ENCODE data around the gene DDAH1. TPM values are rescaled to one million over a fixed set of nuclear protein-coding genes. Genes with fewer than 3 reads are reported as not detected.

The DDAH1 gene
- total and polyA plus RNA-seq, 9 donors: 3.3 to 32.3 (median 11.7) TPM

DNA sequence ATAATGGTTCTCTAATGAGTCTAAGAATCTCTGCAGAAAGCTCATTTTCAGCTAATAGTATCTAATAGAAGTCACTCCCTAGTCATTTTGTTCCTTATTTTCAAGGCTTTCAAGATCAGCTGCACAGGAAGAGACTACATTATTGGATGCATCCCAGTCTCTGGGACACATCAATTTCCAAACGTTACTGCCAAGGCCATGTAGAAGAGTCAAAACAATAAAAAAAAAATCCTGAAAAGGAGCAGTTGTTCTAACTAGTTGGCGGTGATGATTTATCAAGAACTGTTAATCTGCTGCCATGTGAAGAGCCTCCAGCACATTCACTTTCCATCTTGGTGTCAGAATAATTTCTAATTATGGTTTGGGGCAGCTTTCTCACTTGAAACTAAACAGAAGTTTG, 5.7 kb downstream of the DDAH1 start:
- 6 to 15% (median 11%) methylated on average over 2 of the region's 2 CpGs for WGBS, 3 donors
- no peak overlapping the region for H3K4me3 ChIP-seq
- H3K27me3 ChIP-seq: no peaks in the 10 kb centered on the region
- H3K9me3 ChIP-seq: no peaks in the 10 kb centered on the region
- intact Hi-C loops (cut with DNase I): no loop called here
- peaks cover 3% of the 10 kb centered on the region for H3K4me1 ChIP-seq (ENCODE audit: insufficient read depth)
- H3K27ac ChIP-seq: no peak overlapping the region
- no peaks in the 10 kb centered on the region for H3K36me3 ChIP-seq
- TF ChIP-seq POLR2A (IDR thresholded peaks at IDR 0.05) (no peak), EP300 (IDR thresholded peaks at IDR 0.05) (no peak)
- TF ChIP-seq, protein P1, sequence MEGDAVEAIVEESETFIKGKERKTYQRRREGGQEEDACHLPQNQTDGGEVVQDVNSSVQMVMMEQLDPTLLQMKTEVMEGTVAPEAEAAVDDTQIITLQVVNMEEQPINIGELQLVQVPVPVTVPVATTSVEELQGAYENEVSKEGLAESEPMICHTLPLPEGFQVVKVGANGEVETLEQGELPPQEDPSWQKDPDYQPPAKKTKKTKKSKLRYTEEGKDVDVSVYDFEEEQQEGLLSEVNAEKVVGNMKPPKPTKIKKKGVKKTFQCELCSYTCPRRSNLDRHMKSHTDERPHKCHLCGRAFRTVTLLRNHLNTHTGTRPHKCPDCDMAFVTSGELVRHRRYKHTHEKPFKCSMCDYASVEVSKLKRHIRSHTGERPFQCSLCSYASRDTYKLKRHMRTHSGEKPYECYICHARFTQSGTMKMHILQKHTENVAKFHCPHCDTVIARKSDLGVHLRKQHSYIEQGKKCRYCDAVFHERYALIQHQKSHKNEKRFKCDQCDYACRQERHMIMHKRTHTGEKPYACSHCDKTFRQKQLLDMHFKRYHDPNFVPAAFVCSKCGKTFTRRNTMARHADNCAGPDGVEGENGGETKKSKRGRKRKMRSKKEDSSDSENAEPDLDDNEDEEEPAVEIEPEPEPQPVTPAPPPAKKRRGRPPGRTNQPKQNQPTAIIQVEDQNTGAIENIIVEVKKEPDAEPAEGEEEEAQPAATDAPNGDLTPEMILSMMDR (IDR thresholded peaks at IDR 0.05): no peak
- no peak for DNase-seq

DNA sequence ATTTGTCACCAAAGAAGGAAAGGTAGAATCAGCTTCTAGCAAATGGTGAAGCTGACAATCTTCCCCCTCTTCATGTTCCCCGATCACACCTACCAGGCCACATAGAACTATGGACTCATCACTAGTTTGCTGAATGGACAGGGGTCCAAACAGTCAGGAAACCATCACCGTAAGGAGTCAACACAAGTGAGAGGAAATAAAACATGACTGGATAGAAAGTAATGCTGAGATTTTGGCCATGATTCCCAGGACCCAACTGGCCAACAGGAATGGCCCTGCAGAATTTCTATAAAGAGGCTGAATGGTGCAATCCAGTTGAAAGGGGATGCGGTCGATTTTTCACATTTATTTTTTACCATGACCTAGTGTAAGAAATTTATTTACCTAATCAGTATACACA, 10.7 kb downstream of the DDAH1 start:
- Histone ChIP-seq H3K27me3 (no peaks in the 10 kb centered on the region), H3K4me1 (ENCODE audit: insufficient read depth) (no peaks in the 10 kb centered on the region), H3K27ac (no peak overlapping the region), H3K4me3 (no peak overlapping the region), H3K36me3 (no peaks in the 10 kb centered on the region), H3K9me3 (no peaks in the 10 kb centered on the region)
- intact Hi-C loops (cut with DNase I): no loop called here
- DNase-seq: no peak
- WGBS, 3 donors: 95 to 98% (median 97%) methylated on average over 4 of the region's 4 CpGs
- TF ChIP-seq POLR2A (IDR thresholded peaks at IDR 0.05) (no peak), EP300 (IDR thresholded peaks at IDR 0.05) (no peak)
- TF ChIP-seq, protein P1 (IDR thresholded peaks at IDR 0.05): no peak

DNA sequence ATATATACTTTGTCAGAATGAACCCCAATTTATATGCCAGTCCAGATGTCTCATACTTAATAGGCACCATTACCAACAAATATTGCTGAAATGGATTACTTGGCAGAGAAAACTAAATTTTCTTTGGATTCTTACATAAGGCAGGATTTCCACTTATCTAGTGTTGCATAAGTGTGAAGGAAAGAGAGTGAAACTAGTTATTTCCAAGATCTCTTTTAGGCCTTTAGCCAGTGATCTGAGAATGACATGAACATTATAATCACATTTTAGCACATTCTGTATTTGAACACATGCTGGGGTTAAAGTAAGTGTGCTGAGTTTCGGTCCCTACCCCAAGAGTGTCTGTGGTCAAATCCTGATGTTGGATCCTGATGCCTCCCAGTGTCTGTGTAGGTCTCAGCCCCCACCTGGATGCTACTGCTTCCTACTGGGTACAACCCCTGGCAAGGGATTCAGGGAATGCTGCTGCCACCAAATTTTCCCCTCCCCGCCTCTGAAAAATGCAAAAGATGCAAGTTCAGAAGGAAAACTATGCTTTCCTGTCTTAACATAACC, 11.2 kb downstream of the DDAH1 start:
- no peak for TF ChIP-seq POLR2A (IDR thresholded peaks at IDR 0.05)
- H3K27ac ChIP-seq: no peak overlapping the region
- no peaks in the 10 kb centered on the region for H3K4me1 ChIP-seq (ENCODE audit: insufficient read depth)
- intact Hi-C loops (cut with DNase I): no loop called here
- no peaks in the 10 kb centered on the region for H3K27me3 ChIP-seq
- WGBS, 3 donors: 90 to 93% (median 91%) methylated on average over 2 of the region's 2 CpGs
- no peak overlapping the region for H3K4me3 ChIP-seq
- DNase-seq: no peak
- H3K36me3 ChIP-seq: no peaks in the 10 kb centered on the region
- H3K9me3 ChIP-seq: no peaks in the 10 kb centered on the region

DNA sequence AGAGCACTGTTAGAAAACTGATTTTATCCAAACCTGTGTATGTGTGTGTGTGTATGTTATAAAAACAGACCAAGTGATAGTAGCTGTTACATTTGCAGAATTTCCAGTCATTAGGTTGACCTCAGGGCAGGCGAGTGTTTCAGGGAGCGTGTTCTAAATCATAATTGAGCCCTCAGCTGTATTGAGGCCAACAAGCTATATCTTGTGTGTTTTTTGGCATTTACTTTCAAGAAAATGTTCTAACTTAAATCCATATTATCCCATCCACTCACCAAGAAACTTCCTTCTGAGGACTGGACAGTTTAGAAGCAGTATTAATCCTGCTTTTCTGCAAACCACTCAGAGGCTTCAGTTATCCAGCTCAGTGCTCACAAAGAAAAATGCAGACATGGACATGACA, 12.0 kb downstream of the DDAH1 start:
- no peaks in the 10 kb centered on the region for H3K4me1 ChIP-seq (ENCODE audit: insufficient read depth)
- intact Hi-C loops (cut with DNase I): no loop called here
- H3K9me3 ChIP-seq: no peaks in the 10 kb centered on the region
- no peak overlapping the region for H3K4me3 ChIP-seq
- DNase-seq: no peak
- H3K36me3 ChIP-seq: no peaks in the 10 kb centered on the region
- H3K27me3 ChIP-seq: no peaks in the 10 kb centered on the region
- no peak overlapping the region for H3K27ac ChIP-seq
- 60 to 79% (median 66%) methylated on average over 2 of the region's 2 CpGs for WGBS, 3 donors
- TF ChIP-seq, protein P1 (IDR thresholded peaks at IDR 0.05): no peak
- TF ChIP-seq POLR2A (IDR thresholded peaks at IDR 0.05): no peak
- no peak for TF ChIP-seq EP300 (IDR thresholded peaks at IDR 0.05)

DNA sequence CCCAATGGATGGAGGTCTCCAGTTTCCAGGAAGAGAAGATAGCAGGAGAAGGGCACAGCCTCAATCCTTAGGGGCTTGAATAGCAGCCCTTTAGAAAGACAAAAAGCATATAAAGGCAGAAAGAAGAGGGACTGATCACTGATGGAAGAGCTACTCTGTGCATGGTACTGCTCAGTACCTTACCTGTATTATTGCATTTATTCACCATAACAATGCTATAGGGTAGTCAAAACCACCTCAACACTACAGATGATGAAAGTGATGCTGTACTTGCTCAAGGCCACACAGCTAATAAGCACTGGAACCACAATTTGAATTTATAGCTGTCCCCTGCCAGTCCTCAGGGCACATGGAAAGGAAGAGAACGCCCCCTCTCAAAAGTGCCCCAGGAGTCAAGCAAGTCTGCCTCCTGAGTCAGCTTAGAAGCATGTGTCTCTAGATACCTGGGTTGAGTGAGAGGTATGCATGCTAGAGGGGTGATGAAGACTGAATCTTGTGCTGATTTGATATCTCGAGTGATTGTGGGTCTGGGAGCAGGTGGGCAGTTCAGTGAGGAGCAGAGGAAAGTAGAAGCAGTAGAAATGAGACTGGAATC, 13.6 kb downstream of the DDAH1 start:
- TF ChIP-seq, protein P1 (IDR thresholded peaks at IDR 0.05): no peak
- TF ChIP-seq POLR2A (IDR thresholded peaks at IDR 0.05): no peak
- TF ChIP-seq EP300 (IDR thresholded peaks at IDR 0.05): no peak
- WGBS, 3 donors: 94 to 100% (median 97%) methylated on average over 2 of the region's 2 CpGs

More for the DNA sequence above, 13.6 kb downstream of the DDAH1 start:
- intact Hi-C loops (cut with DNase I): no loop called here
- no peak for DNase-seq
- Histone ChIP-seq H3K4me1 (ENCODE audit: insufficient read depth) (no peaks in the 10 kb centered on the region), H3K9me3 (no peaks in the 10 kb centered on the region), H3K27ac (no peak overlapping the region), H3K36me3 (no peaks in the 10 kb centered on the region), H3K27me3 (no peaks in the 10 kb centered on the region), H3K4me3 (no peak overlapping the region)

Data from ovary (tissue), 9 donors.